Right ventricle myocardium inferior (tissue), 1 donor: ENCODE data around the gene GPATCH4. TPM values are rescaled to one million over a fixed set of nuclear protein-coding genes. Genes with fewer than 3 reads are reported as not detected.

Source experiments
- total RNA-seq: library from RNA; stranded (reverse); fragmentation: NEBNext Ultra II Directional; extraction: Animal tissue kit (Norgen Biotek cat#: 25700); gene quantifications from one replicate; pipeline ENCODE4 v1.2.1, GENCODE V29; 2021
- donor health status: DM: no; HTN: yes; CAD: no; lungs with severe emphysema.

Gene GPATCH4
- total RNA-seq, 1 donor from 2014 or later: 14.6 TPM

Other genes with a start within 250 kb of the GPATCH4 start
- not detected for gene RHBG, start 232.3 kb downstream of the GPATCH4 start, total RNA-seq
- gene MEF2D, start 100.7 kb downstream of the GPATCH4 start, total RNA-seq: 99.7 TPM
- gene IQGAP3, start 28.9 kb downstream of the GPATCH4 start, total RNA-seq: 1.2 TPM
- gene TTC24, start 21.8 kb downstream of the GPATCH4 start, total RNA-seq: not detected
- gene NAXE, start 9.7 kb downstream of the GPATCH4 start, total RNA-seq: 116 TPM
- gene HAPLN2, start 17.9 kb upstream of the GPATCH4 start, total RNA-seq: 1.4 TPM
- 0.35 TPM for gene BCAN, start 40.6 kb upstream of the GPATCH4 start, total RNA-seq
- 131 TPM for gene NES, start 75.9 kb upstream of the GPATCH4 start, total RNA-seq
- not detected for gene CRABP2, start 104.1 kb upstream of the GPATCH4 start, total RNA-seq
- gene METTL25B, start 127.0 kb upstream of the GPATCH4 start, total RNA-seq: 16.6 TPM
- 13.1 TPM for gene ISG20L2, start 127.3 kb upstream of the GPATCH4 start, total RNA-seq
- gene MRPL24, start 139.6 kb upstream of the GPATCH4 start, total RNA-seq: 103 TPM
- gene HDGF, start 150.2 kb upstream of the GPATCH4 start, total RNA-seq: 183 TPM
- gene PRCC, start 166.1 kb upstream of the GPATCH4 start, total RNA-seq: 42.9 TPM
- gene SH2D2A, start 215.4 kb upstream of the GPATCH4 start, total RNA-seq: 2.2 TPM